ENCODE measurements around the gene SMAD3. TPM values are rescaled to one million over a fixed set of nuclear protein-coding genes. Genes with fewer than 3 reads are reported as not detected.
A peak's percentile ranks its signal among the peaks of the same experiment; 100 is the strongest.

Gene SMAD3
- total and polyA plus RNA-seq, 10 of the 15 experiments (the other 5 are each of a cell fraction or from before 2014, with no cell fraction given), result 5.6 to 43.2 (median 16.0) TPM

DNA sequence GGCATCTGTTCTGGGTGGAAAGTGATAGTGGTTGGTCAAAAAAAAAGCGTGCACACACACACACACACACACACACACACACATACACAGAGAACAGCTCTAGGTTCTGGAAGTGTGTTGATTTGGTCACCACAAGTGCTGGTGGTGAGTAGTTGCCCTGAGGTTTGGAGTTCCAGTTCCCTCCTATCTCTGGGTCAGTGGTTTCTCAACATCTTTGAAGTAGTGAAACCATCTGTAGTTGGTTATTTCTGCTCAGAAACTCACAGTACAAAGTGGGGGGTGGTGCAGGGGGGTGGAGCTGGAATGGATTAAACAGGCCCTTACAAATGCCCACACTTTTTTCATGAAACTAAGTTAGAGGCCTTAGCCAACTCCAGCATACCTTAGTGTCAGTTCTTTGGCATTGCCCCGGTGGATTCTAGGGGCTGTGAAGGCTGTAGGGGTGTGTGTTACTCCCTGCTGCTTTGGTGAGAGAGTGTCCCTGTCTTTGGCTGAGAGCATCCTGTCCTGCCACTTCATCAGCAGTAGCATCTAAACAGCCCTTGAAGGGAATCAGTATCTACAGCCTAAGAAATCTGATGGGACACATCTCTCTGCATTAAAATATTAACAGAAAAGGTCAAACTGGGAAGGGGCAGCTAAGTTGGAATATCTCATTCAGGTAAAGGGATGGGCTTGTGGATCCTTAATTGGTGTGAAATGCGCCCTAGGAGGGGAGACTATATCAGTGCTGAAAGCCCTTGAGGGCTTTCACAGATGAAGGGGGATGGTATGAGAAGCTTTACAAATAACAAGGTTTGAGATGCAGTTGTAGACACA, 20.6 kb downstream of the SMAD3 start (continued):
- TF ChIP-seq, protein P1, sequence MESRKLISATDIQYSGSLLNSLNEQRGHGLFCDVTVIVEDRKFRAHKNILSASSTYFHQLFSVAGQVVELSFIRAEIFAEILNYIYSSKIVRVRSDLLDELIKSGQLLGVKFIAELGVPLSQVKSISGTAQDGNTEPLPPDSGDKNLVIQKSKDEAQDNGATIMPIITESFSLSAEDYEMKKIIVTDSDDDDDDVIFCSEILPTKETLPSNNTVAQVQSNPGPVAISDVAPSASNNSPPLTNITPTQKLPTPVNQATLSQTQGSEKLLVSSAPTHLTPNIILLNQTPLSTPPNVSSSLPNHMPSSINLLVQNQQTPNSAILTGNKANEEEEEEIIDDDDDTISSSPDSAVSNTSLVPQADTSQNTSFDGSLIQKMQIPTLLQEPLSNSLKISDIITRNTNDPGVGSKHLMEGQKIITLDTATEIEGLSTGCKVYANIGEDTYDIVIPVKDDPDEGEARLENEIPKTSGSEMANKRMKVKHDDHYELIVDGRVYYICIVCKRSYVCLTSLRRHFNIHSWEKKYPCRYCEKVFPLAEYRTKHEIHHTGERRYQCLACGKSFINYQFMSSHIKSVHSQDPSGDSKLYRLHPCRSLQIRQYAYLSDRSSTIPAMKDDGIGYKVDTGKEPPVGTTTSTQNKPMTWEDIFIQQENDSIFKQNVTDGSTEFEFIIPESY (IDR thresholded peaks at IDR 0.05), result no peak; the same call in 1 of the 2 replicates
- no peak; the same call in none of the 2 replicates for TF ChIP-seq ESRRA (IDR thresholded peaks at IDR 0.05; ENCODE audit: low read length)
- TF ChIP-seq EZH2 (IDR thresholded peaks at IDR 0.05; ENCODE audit: borderline replicate concordance, control insufficient read depth, low read depth, low read length), result peak; percentile 98; the same call in 1 of the 2 replicates
- peak; percentile 94 to 97 for TF ChIP-seq BHLHE40 (IDR thresholded peaks at IDR 0.05; ENCODE audit: borderline replicate concordance in 1 of 2, low read depth in 2 of 2, low read length in 1 of 2)
- peak; percentile 99 for TF ChIP-seq IKZF2 (IDR thresholded peaks at IDR 0.05)
- TF ChIP-seq PML (IDR thresholded peaks at IDR 0.05; ENCODE audit: low read length), result no peak
- TF ChIP-seq BCL11A (IDR thresholded peaks at IDR 0.05; ENCODE audit: low read depth, low read length), result peak; percentile 99
- peak; percentile 29; the same call in 1 of the 2 replicates for TF ChIP-seq POLR2AphosphoS5 (IDR thresholded peaks at IDR 0.05; ENCODE audit: low read length)
- TF ChIP-seq, protein P2, sequence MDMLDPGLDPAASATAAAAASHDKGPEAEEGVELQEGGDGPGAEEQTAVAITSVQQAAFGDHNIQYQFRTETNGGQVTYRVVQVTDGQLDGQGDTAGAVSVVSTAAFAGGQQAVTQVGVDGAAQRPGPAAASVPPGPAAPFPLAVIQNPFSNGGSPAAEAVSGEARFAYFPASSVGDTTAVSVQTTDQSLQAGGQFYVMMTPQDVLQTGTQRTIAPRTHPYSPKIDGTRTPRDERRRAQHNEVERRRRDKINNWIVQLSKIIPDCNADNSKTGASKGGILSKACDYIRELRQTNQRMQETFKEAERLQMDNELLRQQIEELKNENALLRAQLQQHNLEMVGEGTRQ (IDR thresholded peaks at IDR 0.05; ENCODE audit: borderline replicate concordance, low read depth, low read length), result no peak
- no peak for TF ChIP-seq SUPT20H (IDR thresholded peaks at IDR 0.05; ENCODE audit: borderline replicate concordance, control insufficient read depth, low read depth, low read length)
- TF ChIP-seq ZNF24 (IDR thresholded peaks at IDR 0.05), result peak; percentile 86
- TF ChIP-seq, protein P3, sequence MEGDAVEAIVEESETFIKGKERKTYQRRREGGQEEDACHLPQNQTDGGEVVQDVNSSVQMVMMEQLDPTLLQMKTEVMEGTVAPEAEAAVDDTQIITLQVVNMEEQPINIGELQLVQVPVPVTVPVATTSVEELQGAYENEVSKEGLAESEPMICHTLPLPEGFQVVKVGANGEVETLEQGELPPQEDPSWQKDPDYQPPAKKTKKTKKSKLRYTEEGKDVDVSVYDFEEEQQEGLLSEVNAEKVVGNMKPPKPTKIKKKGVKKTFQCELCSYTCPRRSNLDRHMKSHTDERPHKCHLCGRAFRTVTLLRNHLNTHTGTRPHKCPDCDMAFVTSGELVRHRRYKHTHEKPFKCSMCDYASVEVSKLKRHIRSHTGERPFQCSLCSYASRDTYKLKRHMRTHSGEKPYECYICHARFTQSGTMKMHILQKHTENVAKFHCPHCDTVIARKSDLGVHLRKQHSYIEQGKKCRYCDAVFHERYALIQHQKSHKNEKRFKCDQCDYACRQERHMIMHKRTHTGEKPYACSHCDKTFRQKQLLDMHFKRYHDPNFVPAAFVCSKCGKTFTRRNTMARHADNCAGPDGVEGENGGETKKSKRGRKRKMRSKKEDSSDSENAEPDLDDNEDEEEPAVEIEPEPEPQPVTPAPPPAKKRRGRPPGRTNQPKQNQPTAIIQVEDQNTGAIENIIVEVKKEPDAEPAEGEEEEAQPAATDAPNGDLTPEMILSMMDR (IDR thresholded peaks at IDR 0.05 in 2 of 3, conservative IDR thresholded peaks at IDR 0.05 in 1 of 3; ENCODE audit: control insufficient read depth in 2 of 3, extremely low read depth in 1 of 3, insufficient read depth in 1 of 3, low read depth in 3 of 3, low read length in 3 of 3), result no peak
- TF ChIP-seq CHD4 (IDR thresholded peaks at IDR 0.05), result no peak
- peak; percentile 95 for TF ChIP-seq MLLT1 (IDR thresholded peaks at IDR 0.05)
- TF ChIP-seq SMAD5 (IDR thresholded peaks at IDR 0.05; ENCODE audit: low read depth), result 0 out of 2 replicates have a peak, but pooled peaks have one; percentile 28
- 0 out of 2 replicates have a peak, but pooled peaks have one; percentile 76 for TF ChIP-seq WRNIP1 (IDR thresholded peaks at IDR 0.05; ENCODE audit: borderline replicate concordance, low read depth, low read length)
- TF ChIP-seq, protein P4, sequence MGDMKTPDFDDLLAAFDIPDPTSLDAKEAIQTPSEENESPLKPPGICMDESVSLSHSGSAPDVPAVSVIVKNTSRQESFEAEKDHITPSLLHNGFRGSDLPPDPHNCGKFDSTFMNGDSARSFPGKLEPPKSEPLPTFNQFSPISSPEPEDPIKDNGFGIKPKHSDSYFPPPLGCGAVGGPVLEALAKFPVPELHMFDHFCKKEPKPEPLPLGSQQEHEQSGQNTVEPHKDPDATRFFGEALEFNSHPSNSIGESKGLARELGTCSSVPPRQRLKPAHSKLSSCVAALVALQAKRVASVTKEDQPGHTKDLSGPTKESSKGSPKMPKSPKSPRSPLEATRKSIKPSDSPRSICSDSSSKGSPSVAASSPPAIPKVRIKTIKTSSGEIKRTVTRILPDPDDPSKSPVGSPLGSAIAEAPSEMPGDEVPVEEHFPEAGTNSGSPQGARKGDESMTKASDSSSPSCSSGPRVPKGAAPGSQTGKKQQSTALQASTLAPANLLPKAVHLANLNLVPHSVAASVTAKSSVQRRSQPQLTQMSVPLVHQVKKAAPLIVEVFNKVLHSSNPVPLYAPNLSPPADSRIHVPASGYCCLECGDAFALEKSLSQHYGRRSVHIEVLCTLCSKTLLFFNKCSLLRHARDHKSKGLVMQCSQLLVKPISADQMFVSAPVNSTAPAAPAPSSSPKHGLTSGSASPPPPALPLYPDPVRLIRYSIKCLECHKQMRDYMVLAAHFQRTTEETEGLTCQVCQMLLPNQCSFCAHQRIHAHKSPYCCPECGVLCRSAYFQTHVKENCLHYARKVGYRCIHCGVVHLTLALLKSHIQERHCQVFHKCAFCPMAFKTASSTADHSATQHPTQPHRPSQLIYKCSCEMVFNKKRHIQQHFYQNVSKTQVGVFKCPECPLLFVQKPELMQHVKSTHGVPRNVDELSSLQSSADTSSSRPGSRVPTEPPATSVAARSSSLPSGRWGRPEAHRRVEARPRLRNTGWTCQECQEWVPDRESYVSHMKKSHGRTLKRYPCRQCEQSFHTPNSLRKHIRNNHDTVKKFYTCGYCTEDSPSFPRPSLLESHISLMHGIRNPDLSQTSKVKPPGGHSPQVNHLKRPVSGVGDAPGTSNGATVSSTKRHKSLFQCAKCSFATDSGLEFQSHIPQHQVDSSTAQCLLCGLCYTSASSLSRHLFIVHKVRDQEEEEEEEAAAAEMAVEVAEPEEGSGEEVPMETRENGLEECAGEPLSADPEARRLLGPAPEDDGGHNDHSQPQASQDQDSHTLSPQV (IDR thresholded peaks at IDR 0.05), result no peak
